Stimulated activated CD8-positive, alpha-beta memory T cell treated with anti-CD3 and anti-CD28 coated beads, Interleukin-15, amount 100 ng/mL, for 1 hour (primary cell): ENCODE measurements around the gene TTC34.
A peak's percentile ranks its signal among the peaks of the same experiment; 100 is the strongest.

Source experiments
- DNase-seq: peaks from one replicate; pipeline ENCODE4 v3.0.0-alpha.2; 2020; ENCODE audit warnings: low read depth

The TTC34 gene

GRCh38 chr1:2589431-2590232 is 211.9 kb downstream of the TTC34 start:
- DNase-seq, result no peak

GRCh38 chr1:2588661-2589430 is 212.6 kb downstream of the TTC34 start:
- DNase-seq, result no peak

- no peak for DNase-seq
Measured at GRCh38 chr1:2587860-2588571, 213.5 kb downstream of the TTC34 start.

- DNase-seq, result no peak
Measured at GRCh38 chr1:2587071-2587859, 214.2 kb downstream of the TTC34 start.

GRCh38 chr1:2586154-2587070 is 215.1 kb downstream of the TTC34 start, which contains the start of gene PRXL2B:
PRXL2B (plus strand) TSS chr1:2586777; CDS start chr1:2586886, 109 bp downstream.
- DNase-seq, result peak; percentile 96
